ENCODE data around the gene SORCS2. TPM values are rescaled to one million over a fixed set of nuclear protein-coding genes. Genes with fewer than 3 reads are reported as not detected.
A peak's percentile ranks its signal among the peaks of the same experiment; 100 is the strongest.

Gene SORCS2
- polyA plus RNA-seq, 3 donors: 0.46 to 0.55 TPM; not detected in 1

GRCh38 chr4:7168106-7168505 lies 24.2 kb upstream of the SORCS2 start:
- no peak for TF ChIP-seq CTCF (IDR thresholded peaks at IDR 0.05)
- intact Hi-C loops (cut with micrococcal nuclease): no loop called here
- no peak for DNase-seq
- H3K4me1 Mint-ChIP-seq: no peaks in the 10 kb centered on the region
- Histone ChIP-seq H2AFZ (ENCODE audit: insufficient read depth, low read depth, low read length, poor library complexity, severe bottlenecking) (no peak overlapping the region), H3K4me3 (replicated peaks in 1 of 3; ENCODE audit: low read depth in 2 of 3, low read length in 3 of 3) (no peak overlapping the region), H3K36me3 (replicated peaks in 1 of 2; ENCODE audit: control insufficient read depth in 1 of 2, insufficient read depth in 2 of 2, low read length in 2 of 2) (no peaks in the 10 kb centered on the region), H3K79me2 (ENCODE audit: insufficient read depth, low read length) (no peaks in the 10 kb centered on the region), H3K27me3 (ENCODE audit: control insufficient read depth in 2 of 2, insufficient read depth in 2 of 2, low read length in 2 of 2) (no peaks in the 10 kb centered on the region), H3K9ac (ENCODE audit: insufficient read depth, low read length, poor library complexity, severe bottlenecking) (no peak overlapping the region), H3K9me3 (replicated peaks in 1 of 2; ENCODE audit: control insufficient read depth in 1 of 2, insufficient read depth in 1 of 2, low read length in 2 of 2) (no peaks in the 10 kb centered on the region), H4K20me1 (ENCODE audit: insufficient read depth, low read length) (no peaks in the 10 kb centered on the region), H3K27ac (ENCODE audit: low read depth in 1 of 2, low read length in 2 of 2) (no peak overlapping the region), H3K4me1 (ENCODE audit: control insufficient read depth in 1 of 2, insufficient read depth in 2 of 2, low read length in 2 of 2) (no peaks in the 10 kb centered on the region), H3K4me2 (replicated peaks; ENCODE audit: extremely low read depth, low read length, poor library complexity, severe bottlenecking) (no peak overlapping the region)
- H3K9me3 Mint-ChIP-seq: peaks cover 0 to 1% (median 0%) of the 10 kb centered on the region in 7 donors
- no peak overlapping the region for H3K4me3 Mint-ChIP-seq
- H3K27me3 Mint-ChIP-seq (ENCODE audit: low read depth in 3 of 3): peaks cover 4 to 5% (median 5%) of the 10 kb centered on the region in 3 donors
- no peak overlapping the region for H3K27ac Mint-ChIP-seq
- WGBS (ENCODE audit: insufficient coverage): 93% methylated on average over 6 of the region's 8 CpGs
- no peaks in the 10 kb centered on the region for H3K36me3 Mint-ChIP-seq

- Histone ChIP-seq H3K4me2 (replicated peaks; ENCODE audit: extremely low read depth, low read length, poor library complexity, severe bottlenecking) (no peak overlapping the region), H4K20me1 (ENCODE audit: insufficient read depth, low read length) (no peaks in the 10 kb centered on the region), H3K4me3 (replicated peaks in 1 of 3; ENCODE audit: low read depth in 2 of 3, low read length in 3 of 3) (no peak overlapping the region), H3K9me3 (replicated peaks in 1 of 2; ENCODE audit: control insufficient read depth in 1 of 2, insufficient read depth in 1 of 2, low read length in 2 of 2) (no peaks in the 10 kb centered on the region), H3K27me3 (ENCODE audit: control insufficient read depth in 2 of 2, insufficient read depth in 2 of 2, low read length in 2 of 2) (no peaks in the 10 kb centered on the region), H3K9ac (ENCODE audit: insufficient read depth, low read length, poor library complexity, severe bottlenecking) (no peak overlapping the region), H2AFZ (ENCODE audit: insufficient read depth, low read depth, low read length, poor library complexity, severe bottlenecking) (no peak overlapping the region), H3K4me1 (ENCODE audit: control insufficient read depth in 1 of 2, insufficient read depth in 2 of 2, low read length in 2 of 2) (no peaks in the 10 kb centered on the region), H3K36me3 (replicated peaks in 1 of 2; ENCODE audit: control insufficient read depth in 1 of 2, insufficient read depth in 2 of 2, low read length in 2 of 2) (no peaks in the 10 kb centered on the region), H3K27ac (ENCODE audit: low read depth in 1 of 2, low read length in 2 of 2) (no peak overlapping the region), H3K79me2 (ENCODE audit: insufficient read depth, low read length) (no peaks in the 10 kb centered on the region)
- 44% methylated on average over 5 of the region's 7 CpGs for WGBS (ENCODE audit: insufficient coverage)
- Mint-ChIP-seq H3K4me3 (no peak overlapping the region), H3K27me3 (ENCODE audit: low read depth in 3 of 3) (peaks cover 5 to 6% (median 5%) of the 10 kb centered on the region in 3 donors), H3K9me3 (peaks cover 0 to 1% (median 0%) of the 10 kb centered on the region in 7 donors), H3K27ac (peak overlapping the region in 2 of 7 donors; percentile 2 to 46), H3K4me1 (no peaks in the 10 kb centered on the region), H3K36me3 (no peaks in the 10 kb centered on the region)
- intact Hi-C loops (cut with micrococcal nuclease): no loop called here
- no peak for TF ChIP-seq CTCF (IDR thresholded peaks at IDR 0.05)
- DNase-seq: no peak
Observed at GRCh38 chr4:7169134-7169533, 23.2 kb upstream of the SORCS2 start.

All from CD14-positive monocyte (primary cell).